ENCODE measurements around the gene ATP8B2.

- TF ChIP-seq POLR2A (IDR thresholded peaks at IDR 0.05) = no peak
- TF ChIP-seq, protein P1, sequence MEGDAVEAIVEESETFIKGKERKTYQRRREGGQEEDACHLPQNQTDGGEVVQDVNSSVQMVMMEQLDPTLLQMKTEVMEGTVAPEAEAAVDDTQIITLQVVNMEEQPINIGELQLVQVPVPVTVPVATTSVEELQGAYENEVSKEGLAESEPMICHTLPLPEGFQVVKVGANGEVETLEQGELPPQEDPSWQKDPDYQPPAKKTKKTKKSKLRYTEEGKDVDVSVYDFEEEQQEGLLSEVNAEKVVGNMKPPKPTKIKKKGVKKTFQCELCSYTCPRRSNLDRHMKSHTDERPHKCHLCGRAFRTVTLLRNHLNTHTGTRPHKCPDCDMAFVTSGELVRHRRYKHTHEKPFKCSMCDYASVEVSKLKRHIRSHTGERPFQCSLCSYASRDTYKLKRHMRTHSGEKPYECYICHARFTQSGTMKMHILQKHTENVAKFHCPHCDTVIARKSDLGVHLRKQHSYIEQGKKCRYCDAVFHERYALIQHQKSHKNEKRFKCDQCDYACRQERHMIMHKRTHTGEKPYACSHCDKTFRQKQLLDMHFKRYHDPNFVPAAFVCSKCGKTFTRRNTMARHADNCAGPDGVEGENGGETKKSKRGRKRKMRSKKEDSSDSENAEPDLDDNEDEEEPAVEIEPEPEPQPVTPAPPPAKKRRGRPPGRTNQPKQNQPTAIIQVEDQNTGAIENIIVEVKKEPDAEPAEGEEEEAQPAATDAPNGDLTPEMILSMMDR (IDR thresholded peaks at IDR 0.05) = no peak
Observed at GRCh38 chr1:154353966-154354365, 28.6 kb downstream of the ATP8B2 start.

Data from esophagus squamous epithelium (tissue), 4 donors.